Cerebellar nuclear complex (tissue), 1 donor: ENCODE measurements around the gene EPHA1.

Source experiments
- DNase-seq, 2 experiments: peaks; one replicate each; lab custom pipeline; 2025; lab: John Stamatoyannopoulos, UW

EPHA1 gene

DNA sequence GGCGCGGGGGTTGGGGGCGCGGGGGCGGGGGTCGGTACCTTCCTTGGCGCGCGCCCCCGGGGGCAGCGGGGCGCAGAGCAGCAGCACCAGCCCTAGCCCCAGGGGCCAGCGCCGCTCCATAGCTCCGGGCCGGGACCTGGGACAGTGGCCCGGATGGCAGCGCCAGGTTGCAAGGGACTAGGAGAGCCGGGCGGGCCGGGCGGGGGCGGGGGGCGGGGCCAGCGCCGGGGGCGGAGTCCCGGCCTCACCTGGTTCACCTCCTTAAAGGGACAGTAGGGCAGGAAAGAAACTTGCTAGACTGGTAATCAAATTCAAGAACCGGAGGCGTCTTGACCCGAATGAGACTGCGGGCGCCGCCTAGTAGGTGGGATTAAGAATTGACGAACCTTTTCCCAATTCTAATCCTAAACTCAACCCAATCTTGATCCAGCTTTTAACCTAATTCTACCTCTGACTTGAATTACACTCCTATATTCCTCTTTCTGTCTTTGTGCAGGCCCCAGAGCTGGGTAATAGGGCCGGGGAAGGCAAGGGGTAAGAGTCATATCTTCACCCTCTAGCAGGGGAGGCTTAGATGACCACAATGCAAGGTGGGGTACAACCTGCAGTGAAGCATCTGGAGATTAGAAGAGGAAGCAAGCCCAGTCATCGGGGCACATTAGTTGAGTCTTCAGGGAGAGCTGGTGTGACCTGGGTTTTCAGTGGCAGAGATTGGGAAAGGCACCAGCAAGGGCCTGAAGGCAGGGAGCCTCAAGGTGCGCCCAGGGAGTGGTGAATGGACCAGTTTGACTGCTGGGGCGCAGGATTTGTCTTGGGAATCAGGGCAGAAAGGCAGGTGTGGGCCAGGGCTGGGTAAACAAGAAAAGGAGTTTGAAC, at the start of gene EPHA1:
TSS of gene EPHA1 (minus strand) at position 171 of the 876 bp plus-strand sequence. CDS start at position 120, 51 bp downstream.
- DNase-seq, result no peak

DNA sequence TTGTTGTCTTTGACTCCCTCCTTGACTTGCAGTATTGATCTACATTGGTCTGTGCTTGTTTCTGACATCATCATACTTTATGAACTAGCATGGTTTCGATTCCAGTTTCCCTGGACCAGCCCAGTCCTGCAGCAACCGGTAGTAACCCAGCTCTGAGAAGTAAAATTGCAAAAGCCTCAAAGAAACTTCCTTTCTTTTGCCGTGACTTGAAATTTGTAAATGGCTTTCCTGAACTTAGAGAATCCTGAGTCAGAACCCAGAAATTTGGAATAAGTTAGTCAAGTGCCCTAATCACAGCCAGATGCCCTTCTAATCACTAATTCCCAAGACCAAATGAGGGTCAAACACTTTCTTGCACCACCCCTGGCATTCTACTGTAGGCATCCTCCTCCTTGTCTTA, 49.6 kb upstream of the EPHA1 start:
- DNase-seq, result no peak

DNA sequence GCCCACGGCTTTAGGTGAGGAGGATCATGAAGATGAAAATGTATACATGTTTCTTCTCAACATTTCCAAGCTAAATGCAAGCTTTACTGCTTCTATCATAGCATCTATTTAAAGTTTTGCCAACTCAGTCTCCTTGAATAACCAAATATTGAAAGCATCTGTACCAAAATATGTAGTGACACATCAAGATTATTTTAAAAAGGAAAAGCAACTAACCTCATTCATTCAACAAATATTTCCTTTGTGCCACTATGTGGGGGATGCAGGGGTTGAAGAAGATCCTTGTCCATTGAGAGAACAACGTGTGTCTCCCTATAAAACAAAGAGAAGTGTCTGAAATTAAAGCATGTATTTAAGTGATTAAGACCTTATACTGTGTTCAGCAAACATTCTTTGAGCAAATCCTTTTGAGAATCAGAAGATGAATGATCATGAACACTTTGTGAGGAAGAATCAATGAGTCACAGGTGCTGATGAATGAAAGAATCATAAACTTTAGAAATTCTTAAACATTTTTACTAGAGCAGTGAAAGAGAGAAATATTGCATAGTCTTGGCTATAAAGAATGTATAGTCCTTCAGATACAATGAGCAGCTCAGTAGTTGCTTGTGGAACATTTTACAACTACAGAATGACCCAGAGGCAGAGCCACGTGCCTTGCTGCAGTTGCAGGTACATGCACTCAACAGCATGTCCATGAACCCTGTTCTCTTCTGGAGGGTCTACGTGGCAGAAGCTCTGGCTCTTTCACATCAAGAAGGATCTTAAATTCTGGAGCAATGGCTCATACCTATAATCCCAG, 48.5 kb upstream of the EPHA1 start:
- no peak for DNase-seq

DNA sequence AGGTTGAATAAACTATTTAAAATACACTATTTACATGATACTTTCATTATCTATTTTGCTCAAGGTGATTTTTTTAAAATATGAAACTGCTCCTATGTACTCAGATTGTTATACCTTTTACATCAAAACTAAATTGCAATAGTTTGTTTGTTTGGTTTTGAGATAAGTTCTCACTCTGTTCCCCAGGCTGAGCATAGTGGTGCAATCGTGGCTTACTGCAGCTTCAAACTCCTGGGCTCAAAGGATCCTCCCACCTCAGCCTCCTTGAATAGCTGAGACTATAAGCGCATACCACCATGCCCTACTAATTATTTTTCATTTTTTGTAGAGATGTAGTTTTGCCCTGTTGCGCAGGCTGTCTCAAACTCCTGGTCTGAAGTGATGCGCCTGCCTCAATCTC, 47.3 kb upstream of the EPHA1 start:
- no peak for DNase-seq

DNA sequence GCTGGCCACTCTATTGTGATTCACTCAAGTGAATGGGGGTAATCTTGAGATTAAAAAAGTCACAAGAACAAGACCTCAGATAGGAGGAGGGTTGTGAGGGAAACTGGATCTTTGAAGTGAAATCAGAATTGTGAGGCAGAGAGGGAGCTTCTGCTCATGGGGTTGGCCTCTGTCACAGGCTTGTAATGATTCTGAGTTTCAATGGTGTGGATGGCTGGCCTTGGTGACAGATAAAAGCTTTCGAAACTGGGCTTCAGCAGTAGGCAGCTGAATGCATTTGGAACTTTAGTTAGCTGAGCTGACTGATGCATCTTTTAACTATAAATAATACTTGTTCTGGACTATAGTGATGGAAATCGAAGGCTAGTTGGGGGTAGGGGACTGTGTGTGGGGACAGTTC, 46.8 kb upstream of the EPHA1 start:
- DNase-seq, result no peak

DNA sequence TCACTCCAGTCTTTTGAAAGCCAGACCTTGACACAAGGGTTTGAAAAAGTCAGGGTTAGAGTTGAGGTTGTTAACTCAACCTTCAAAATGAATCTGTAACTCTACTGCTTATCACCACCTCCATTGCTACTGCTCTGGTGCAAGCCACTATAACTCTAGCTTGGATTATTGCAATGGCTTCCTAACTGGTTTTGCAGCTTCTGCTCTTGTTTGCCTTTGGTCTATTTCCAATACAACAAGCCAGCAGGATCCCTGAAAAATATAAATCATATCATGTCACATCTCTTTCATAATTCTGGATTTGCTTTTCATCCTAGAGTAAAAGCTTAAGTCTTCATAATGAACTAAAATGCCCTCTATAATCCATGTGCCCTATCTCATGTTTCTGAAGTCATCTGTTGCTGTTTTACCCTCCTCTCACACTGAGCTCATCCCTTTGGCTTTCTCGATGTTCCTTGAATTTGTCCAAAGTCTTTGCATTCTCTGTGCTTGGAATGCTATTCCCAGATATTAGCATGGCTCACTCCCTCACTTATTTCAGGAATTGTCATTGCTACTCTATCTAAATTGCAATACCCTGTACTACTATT, 45.5 kb upstream of the EPHA1 start:
- no peak for DNase-seq

DNA sequence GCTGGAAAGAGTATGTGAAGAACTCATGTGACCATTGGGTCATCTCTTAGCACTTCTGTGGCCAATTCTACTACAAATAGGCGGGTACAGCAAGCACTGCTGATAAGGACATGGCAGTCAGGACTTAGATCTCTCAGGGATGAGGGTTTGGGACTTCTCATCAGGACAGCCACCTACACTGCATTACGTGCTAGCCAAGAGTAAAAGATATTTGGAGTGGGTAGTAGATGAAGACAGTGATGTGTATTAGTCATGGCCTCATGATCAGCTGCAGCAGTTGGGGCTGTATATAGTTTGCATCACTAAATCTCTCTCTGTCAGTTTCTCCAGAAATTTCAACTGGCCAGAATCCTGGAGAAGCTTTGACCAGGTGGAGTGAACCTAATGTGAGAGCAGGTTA, 43.8 kb upstream of the EPHA1 start:
- no peak for DNase-seq

DNA sequence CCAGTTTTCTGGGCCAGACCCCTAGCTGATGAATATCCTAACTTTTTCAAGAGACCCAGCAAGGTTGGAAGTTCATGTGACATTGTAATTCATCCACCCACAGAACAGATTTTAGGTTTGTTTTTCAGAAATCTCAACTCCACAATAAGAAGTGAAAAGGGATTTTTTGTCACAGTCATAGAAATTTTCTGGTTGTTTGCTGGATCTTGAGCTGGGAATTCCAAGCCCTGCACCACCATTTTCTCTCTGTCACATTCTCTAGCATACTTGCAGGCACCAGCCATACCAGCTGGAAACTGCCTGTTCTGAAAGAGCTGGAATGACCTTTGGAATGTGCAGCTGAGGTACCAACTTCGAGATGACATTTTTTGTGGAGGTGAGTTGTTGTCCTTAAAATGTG, 43.1 kb upstream of the EPHA1 start:
- no peak for DNase-seq

DNA sequence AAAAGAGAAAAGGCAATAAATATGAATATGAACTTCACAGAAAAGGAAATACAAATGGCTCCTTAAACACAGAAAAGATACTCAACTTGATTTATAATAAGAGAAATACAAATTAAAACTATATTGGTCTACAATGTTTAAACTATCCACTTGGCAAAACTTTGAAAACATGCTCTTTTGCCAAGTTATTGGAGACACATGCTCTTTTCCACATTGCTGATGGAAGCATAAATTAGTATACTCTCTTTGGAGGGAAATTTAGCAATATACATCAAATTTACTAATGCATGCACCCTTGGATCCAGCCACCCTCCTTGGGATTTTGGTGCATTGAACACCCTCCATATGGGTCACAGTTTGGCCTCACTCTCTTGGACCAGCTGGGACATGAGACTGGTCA, 42.5 kb upstream of the EPHA1 start:
- no peak for DNase-seq

DNA sequence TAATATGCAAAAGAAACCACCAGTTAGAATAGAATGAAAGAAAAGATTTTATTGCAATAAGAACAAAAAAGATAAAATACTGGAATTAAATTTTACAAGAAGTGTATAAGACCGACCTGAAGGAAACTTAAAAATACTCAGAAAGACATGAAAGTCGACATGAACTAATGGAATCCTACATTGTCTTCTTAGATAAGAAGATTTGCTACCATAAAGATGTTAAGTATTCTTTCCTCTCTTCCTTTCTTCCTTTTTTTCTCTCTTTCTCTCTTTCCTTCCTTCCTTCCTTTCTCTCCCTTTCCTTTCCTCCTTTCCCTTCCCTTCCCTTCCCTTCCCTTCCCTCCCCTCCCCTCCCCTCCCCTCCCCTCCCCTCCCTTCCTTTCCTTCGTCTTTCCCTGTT, 41.1 kb upstream of the EPHA1 start:
- no peak for DNase-seq

DNA sequence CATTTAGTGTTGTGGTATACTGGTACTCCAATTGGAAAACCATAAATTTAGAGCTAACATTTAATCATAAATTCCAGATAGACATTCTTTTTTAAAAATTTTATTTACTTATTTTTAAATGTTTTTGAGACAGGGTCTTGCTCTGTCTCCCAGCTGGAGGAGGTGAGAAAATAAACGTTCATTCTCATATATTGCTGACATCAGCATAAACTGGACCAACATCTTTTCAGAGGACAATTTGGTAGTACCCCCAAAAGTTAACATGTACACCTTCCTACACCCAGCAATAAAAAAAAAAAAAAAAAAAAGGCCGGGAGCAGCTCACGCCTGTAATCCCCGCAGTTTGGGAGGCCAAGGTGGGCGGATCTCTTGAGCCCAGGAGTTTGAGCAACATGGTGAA, 39.8 kb upstream of the EPHA1 start:
- DNase-seq, result no peak

DNA sequence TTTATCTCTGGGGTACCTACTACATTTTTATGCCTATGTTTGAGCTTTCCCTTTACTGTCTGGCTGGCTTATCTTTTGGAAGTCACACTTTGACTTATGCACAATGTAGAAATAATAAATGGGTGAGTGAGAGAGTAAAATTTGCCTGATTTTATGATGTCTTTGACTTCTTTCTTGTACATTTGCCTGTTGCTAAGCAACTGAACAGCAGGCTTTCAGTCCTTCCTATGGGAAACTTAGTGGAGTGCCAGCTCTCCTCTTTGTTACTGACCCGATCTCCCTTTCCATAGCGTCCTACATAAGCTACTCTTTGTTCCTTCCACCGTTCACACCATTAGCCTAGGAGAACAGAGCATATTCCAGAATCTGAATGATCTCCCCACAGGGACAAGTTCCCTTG, 38.8 kb upstream of the EPHA1 start:
- DNase-seq, result no peak

DNA sequence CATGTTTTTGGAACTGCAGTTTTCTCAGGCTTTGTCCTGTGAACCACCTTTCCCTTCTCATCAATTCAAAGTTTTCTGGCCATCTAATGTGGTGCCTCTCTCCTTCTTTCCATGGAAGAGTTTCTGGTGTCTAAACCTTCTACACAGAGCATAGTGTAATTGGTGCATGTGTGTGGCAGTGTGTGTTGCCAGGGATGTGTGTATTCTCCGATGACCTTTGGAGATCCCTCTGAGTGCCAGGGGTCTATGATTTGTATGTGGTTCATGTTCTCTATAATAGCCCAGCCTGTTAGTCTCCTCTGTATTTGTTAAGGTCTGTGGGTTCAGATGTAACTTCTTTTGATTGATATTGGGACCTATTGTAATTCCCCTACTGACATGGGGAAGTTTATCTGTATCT, 36.1 kb upstream of the EPHA1 start:
- DNase-seq, result no peak

DNA sequence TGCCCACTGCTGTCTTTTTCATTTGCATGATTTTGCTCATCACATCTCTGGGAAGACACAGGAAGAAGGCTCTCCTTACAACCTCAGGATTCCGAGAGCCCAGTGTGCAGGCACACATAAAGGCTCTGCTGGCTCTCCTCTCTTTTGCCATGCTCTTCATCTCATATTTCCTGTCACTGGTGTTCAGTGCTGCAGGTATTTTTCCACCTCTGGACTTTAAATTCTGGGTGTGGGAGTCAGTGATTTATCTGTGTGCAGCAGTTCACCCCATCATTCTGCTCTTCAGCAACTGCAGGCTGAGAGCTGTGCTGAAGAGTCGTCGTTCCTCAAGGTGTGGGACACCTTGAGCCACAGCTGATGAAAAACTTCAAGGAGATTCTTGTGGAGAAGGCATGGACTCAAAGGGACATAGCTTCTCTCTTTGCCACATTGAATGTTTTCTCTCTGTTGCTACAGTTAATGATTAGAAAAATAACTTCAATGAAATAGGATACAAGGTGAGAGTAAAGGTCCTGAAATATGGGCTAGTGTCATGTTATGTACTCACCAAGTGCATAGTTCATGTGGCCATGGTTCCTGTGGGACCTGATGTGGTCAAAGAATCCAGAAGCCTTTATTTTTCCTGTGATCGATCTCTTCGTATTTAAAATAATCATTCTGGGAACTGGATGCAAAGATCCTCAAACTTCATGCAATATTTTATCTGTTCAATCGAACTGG, 35.6 kb upstream of the EPHA1 start:
- no peak for DNase-seq

DNA sequence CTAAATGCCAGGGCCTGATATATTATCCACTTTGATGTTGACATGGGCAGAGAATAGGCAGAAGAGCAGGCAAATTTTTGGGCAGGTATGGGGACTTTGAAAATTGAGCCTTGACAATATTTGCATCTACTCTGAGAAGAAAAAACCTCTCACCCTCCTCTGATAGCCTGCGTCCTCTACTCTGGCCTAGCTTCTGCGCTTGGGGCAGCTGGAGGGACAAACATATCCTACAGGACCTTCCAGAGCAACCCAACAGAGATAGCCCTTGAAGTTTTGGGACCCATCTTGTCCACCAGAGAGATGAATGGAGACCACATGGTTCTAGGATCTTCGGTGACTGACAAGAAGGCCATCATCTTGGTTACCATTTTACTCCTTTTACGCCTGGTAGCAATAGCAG, 34.5 kb upstream of the EPHA1 start, which contains the start of gene TAS2R60:
TSS of gene TAS2R60 (plus strand) at position 301 of the 400 bp plus-strand sequence. CDS start at position 301, 0 bp downstream.
- DNase-seq, result no peak

DNA sequence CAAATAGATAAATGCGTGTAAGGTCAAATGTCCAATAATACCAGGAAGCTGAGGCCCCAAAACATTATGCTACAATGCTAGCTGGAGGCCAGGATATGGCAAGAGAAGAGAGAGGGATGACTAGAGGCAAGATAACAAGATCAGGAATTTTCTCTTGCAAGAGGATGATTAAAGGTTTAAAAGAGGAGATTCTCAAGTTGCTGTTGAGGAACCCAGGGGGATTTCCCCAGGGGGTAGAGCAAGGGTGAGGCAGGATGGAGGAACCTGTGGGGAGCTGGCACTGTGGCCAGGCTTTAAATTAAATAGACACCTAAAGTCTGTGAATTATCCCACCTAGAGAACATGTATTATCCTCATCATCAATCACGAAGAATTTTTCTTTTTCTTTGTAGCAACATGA, 31.2 kb upstream of the EPHA1 start:
- DNase-seq, result no peak

DNA sequence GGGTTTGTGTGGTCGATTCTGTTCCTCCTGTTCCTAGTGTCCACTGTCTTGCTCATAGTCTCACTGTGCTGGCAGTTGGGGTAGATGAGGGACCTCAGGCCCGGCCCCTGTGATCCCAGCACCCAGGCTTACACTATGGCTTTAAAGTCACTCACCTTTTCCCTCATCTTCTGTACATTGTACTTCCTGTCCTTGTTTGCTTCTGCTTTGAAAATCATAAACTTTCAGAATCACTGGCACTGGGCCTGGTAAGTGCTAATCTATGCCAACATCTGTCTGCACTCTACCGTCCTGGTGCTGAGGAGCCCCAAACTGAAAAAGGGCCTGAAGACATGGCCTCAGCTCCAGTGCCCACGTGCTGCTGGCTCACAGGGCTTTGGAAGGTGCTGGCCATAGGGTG, 28.9 kb upstream of the EPHA1 start:
- DNase-seq, result no peak

DNA sequence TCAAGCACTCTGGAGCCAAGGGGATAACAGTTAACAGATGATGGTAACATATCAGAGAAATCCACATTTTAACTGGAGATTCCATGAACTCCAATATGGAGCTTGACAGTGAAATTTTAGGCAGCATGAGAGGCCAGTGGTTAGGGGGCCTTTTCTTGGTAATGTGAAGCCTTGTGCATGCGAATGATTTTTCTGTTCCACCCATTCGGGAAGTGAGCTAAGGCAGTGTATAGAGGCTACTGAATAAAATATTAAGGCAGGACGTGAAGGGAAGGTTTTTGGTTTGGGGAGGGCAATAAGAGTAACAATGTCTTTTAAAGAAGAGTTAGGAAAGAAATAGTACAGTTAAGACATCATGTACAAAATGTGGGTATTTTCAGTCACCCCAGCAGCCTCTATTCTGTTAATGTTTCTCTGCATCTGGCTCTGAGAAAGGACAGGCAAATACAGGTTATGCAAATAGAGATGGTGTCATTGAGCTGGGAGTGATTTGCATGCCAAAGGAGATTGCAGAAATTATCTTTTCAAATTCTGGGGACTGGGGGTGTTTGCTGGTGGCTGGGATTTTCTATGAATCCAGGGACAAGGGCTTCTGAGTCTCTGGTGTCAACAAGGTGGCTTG, 27.8 kb upstream of the EPHA1 start:
- no peak for DNase-seq

DNA sequence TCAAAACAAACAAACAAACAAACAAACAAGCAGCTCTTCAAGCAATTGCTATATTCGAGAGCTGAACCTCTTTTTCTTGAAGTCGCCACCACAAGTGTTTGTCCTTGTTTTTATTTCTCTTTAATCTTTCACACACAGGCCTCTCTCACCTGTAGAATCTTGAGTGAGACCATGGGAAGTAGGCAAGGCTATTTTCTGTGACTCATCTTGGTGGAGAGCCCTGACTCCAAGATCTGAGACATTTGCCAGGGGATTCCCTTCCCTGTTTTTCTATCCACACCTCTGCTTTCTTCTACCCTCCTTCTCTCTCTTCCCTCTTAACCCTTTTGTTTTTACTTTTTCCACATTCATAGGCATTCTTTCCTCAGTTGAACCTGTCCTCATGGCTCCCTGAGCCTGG, 26.6 kb upstream of the EPHA1 start:
- DNase-seq, result no peak

DNA sequence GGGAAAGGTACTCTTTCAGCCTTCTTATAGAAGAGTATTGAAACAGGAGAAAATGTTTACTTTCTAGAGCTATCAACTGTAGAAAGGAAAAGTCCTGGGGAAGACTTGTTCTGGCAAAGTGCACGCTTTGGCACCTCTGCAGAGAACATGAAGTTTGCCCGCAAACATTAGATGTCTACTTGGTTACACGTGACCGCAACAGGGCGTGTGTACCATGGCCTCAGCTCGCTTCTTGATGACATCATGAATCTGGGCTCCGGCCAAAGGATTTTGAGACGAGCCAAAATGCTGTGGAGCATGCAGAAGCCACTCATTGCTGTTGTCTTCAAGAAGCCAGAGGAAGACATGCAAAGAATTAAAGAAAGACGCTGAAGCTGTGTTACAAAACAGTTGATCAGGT, 26.0 kb upstream of the EPHA1 start:
- no peak for DNase-seq

DNA sequence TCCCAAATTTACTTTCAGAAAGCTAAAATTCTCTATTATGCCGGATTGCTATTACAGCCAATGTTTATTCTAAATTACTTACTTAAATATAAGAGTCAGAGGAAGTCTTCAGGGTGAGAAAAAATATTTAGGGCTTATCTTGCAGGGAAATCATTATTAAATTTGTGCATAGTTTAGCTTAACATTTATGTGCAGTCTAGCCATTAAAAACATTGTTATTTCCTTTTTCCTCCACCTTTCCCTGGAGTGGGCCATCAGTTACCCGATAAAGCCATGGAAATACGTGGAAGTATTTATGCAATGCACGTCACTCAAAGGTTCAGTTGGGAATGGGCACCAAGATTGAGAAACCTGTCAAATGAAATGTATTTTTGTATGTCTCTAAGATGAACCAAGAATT, 25.1 kb upstream of the EPHA1 start:
- no peak for DNase-seq

DNA sequence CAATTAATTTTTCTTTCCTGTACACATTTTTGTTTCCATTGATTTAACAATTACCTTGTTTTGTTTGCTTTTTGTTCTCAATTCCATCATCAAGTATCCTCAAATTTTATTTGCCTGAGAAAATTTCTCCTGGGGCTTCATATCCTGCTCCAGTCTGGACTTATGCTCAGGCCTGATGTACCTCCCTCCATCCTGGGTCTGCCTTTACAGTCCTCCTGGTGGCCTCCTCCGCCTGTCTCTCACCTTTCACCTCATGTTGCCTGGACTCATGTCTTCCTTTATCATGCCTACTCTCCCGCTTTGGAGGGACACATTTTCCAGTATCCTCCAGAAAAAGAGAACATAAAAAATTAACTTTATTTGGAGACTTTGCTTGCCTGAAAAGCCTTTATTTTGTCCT, 22.5 kb upstream of the EPHA1 start:
- DNase-seq, result no peak
